K562 (cell line): ENCODE data around the gene SDC3. TPM values are rescaled to one million over a fixed set of nuclear protein-coding genes. Genes with fewer than 3 reads are reported as not detected.

Experiments
- AFF4 ChIP-seq: sonication (generic); formaldehyde crosslinking; IDR thresholded peaks from 2 replicates; pipeline ENCODE4 v1.8.0; 2023; ENCODE audit warnings: mild to moderate bottlenecking, missing genetic modification reagents
- ATF3 ChIP-seq, 2 experiments: fragments of 450-650 bp in 1 of 2; sonication (generic) in 1 of 2; formaldehyde crosslinking in 1 of 2; IDR thresholded peaks in 1 of 2; conservative IDR thresholded peaks in 1 of 2; 2 replicates each; pipeline versions ENCODE4 v1.6.1 to v1.8.1; 2016 to 2023; ENCODE audit warnings: mild to moderate bottlenecking in 2 of 2, moderate library complexity in 2 of 2, inconsistent platforms in 1 of 2, missing genetic modification reagents in 1 of 2
- CBX1 ChIP-seq: sonication (generic); IDR thresholded peaks from 2 replicates; pipeline ENCODE4 v1.6.1; 2016; ENCODE audit warnings: antibody characterized with exemption, low read depth, mild to moderate bottlenecking
- HDAC8 ChIP-seq: fragments of 450-650 bp; IDR thresholded peaks from 2 replicates; pipeline ENCODE4 v1.6.1; 2016; ENCODE audit warnings: mild to moderate bottlenecking, missing genetic modification characterization, moderate library complexity, missing compliant biosample characterization
- HLTF ChIP-seq: fragments of 450-650 bp; IDR thresholded peaks from 2 replicates; pipeline ENCODE4 v1.6.1; 2016
- HNRNPL ChIP-seq: fragments of 200-400 bp; formaldehyde crosslinking; IDR thresholded peaks from 2 replicates; pipeline ENCODE4 v1.6.1; 2017; ENCODE audit warnings: low read depth, mild to moderate bottlenecking, low read length
- KLF13 ChIP-seq: fragments of 450-650 bp; IDR thresholded peaks from 2 replicates; pipeline ENCODE4 v1.6.1; 2016; ENCODE audit warnings: missing genetic modification characterization, low read depth, mild to moderate bottlenecking, missing compliant biosample characterization, moderate library complexity, borderline replicate concordance
- PPARD ChIP-seq: fragments of 250-450 bp; sonication (Bioruptor Pico); IDR thresholded peaks from 2 replicates; pipeline ENCODE4 v1.8.0; 2022; ENCODE audit warnings: inconsistent platforms, mild to moderate bottlenecking, moderate library complexity
- RUNX1 ChIP-seq: sonication (generic); IDR thresholded peaks from 2 replicates; pipeline ENCODE4 v1.6.1; 2016; ENCODE audit warnings: antibody characterized with exemption, low read depth
- SAP30 ChIP-seq: fragments of 200-600 bp; sonication (generic); IDR thresholded peaks from 2 replicates; pipeline ENCODE4 v1.6.1; 2012; ENCODE audit warnings: borderline replicate concordance, low read depth, mild to moderate bottlenecking, moderate library complexity, low read length, control low read depth, inconsistent platforms; ENCODE audit not compliant: insufficient read depth, poor library complexity, severe bottlenecking
- SMARCB1 ChIP-seq: IDR thresholded peaks from 2 replicates; pipeline ENCODE4 v1.6.1; 2011; ENCODE audit warnings: improper control_type of control experiment, low read depth; ENCODE audit not compliant: insufficient read length
- TARDBP ChIP-seq: fragments of 450-650 bp; IDR thresholded peaks from 2 replicates; pipeline ENCODE4 v1.6.1; 2016
- THRB ChIP-seq: fragments of 450-650 bp; formaldehyde crosslinking; conservative IDR thresholded peaks from 2 replicates; pipeline ENCODE4 v1.4.0; 2022; ENCODE audit warnings: mild to moderate bottlenecking, missing genetic modification characterization
- XRCC3 ChIP-seq: fragments of 450-650 bp; IDR thresholded peaks from 2 replicates; pipeline ENCODE4 v1.6.1; 2017; ENCODE audit warnings: mild to moderate bottlenecking, moderate library complexity
- ZHX1 ChIP-seq: fragments of 150-350 bp; conservative IDR thresholded peaks from 2 replicates; pipeline ENCODE4 v1.6.1; 2014; ENCODE audit warnings: low read length
- polyA plus RNA-seq, 8 experiments: library from polyadenylated mRNA; depleted of rRNA in 4 of 8; stranded (reverse) in 5 of 8; unstranded in 3 of 8; fragments of >200 nt; fragmentation: Nextera tagmentation in 2 of 8; fragmentation: Illumina TruSeq in 1 of 8; extraction: Ambion mirVana in 2 of 8; extraction: Trizol in 1 of 8; gene quantifications; 2 replicates each; pipeline versions ENCODE4 v1.2.1 to v1.2.3, GENCODE V29; 2011 to 2014; ENCODE audit warnings: inconsistent platforms in 1 of 8, missing spikeins in 1 of 8
- total RNA-seq, 7 experiments: library from RNA; depleted of rRNA in 6 of 7; stranded (reverse); fragments of >200 nt in 6 of 7; fragmentation: Illumina TruSeq in 2 of 7; extraction: Trizol in 2 of 7; gene quantifications; 2 replicates each; pipeline versions ENCODE4 v1.2.1 to v1.2.3, GENCODE V29; 2011 to 2021; ENCODE audit warnings: low replicate concordance in 1 of 7
- TF ChIP-seq, protein P1 (sequence below): fragments of 250-450 bp; sonication (Bioruptor Pico); IDR thresholded peaks from 2 replicates; pipeline ENCODE4 v1.5.0; 2022; ENCODE audit warnings: mild to moderate bottlenecking

SDC3 gene
- total and polyA plus RNA-seq, 9 of the 15 experiments (the other 6 are each of a cell fraction or from before 2014, with no cell fraction given), result 0.38 to 44.1 (median 12.1) TPM

GRCh38 chr1:30842697-30843354 lies 65.7 kb downstream of the SDC3 start (continued):
- no peak for TF ChIP-seq ZHX1
- no peak for TF ChIP-seq TARDBP
- no peak for TF ChIP-seq XRCC3
- TF ChIP-seq, protein P1, sequence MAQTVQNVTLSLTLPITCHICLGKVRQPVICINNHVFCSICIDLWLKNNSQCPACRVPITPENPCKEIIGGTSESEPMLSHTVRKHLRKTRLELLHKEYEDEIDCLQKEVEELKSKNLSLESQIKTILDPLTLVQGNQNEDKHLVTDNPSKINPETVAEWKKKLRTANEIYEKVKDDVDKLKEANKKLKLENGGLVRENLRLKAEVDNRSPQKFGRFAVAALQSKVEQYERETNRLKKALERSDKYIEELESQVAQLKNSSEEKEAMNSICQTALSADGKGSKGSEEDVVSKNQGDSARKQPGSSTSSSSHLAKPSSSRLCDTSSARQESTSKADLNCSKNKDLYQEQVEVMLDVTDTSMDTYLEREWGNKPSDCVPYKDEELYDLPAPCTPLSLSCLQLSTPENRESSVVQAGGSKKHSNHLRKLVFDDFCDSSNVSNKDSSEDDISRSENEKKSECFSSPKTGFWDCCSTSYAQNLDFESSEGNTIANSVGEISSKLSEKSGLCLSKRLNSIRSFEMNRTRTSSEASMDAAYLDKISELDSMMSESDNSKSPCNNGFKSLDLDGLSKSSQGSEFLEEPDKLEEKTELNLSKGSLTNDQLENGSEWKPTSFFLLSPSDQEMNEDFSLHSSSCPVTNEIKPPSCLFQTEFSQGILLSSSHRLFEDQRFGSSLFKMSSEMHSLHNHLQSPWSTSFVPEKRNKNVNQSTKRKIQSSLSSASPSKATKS (CRISPR knock-in tag), result no peak
- TF ChIP-seq HNRNPL, result no peak
- TF ChIP-seq SMARCB1, result no peak
- TF ChIP-seq HDAC8 (tag), result no peak
- TF ChIP-seq RUNX1, result no peak
- TF ChIP-seq SAP30, result no peak
- no peak for TF ChIP-seq PPARD (CRISPR knock-in tag)
- no peak for TF ChIP-seq HLTF
- TF ChIP-seq CBX1, result peak; percentile 98; the same call in 1 of the 2 replicates
- peak; percentile 61 for TF ChIP-seq ATF3 (IDR thresholded peaks at IDR 0.05)
- no peak for TF ChIP-seq ATF3 (CRISPR knock-in tag; conservative IDR thresholded peaks at IDR 0.05)
- TF ChIP-seq KLF13 (tag), result no peak
- TF ChIP-seq AFF4 (CRISPR knock-in tag), result no peak
- TF ChIP-seq THRB (CRISPR knock-in tag), result no peak
